ENCODE results near the gene SEC22A. TPM values are rescaled to one million over a fixed set of nuclear protein-coding genes. Genes with fewer than 3 reads are reported as not detected.

SEC22A gene
- total RNA-seq, 1 experiment from 2014 or later = 16.2 TPM

DNA sequence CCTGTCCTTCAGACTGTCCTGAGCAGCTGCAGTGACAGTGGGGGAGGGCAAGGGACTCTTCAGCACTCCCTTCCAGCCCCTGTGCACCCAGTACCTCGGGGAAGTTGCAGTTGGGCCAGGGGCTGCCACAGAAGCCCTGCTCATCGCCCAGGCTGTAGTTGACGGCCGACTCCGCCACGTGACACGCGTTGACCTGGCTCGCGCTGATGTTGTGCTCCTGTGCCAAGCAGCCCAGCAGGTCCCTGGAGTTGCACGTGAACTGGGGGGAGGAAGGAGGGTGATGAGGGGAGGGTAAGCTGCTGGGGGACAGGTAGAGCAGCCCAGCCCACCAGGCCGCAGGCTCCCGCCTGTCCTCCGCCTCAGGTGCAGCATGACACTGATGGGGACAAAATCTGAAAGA, 101.2 kb downstream of the SEC22A start:
- DNase-seq (ENCODE audit: unreplicated experiment) = no peak
- Mint-ChIP-seq H3K4me1 (ENCODE audit: insufficient read depth, unreplicated experiment) (peaks cover 6% of the 10 kb centered on the region), H3K27ac (ENCODE audit: low read depth, unreplicated experiment) (no peak overlapping the region), H3K9me3 (ENCODE audit: unreplicated experiment) (peaks cover 7% of the 10 kb centered on the region), H3K36me3 (ENCODE audit: insufficient read depth, unreplicated experiment) (no peaks in the 10 kb centered on the region), H3K27me3 (ENCODE audit: insufficient read depth, unreplicated experiment) (peaks cover 34% of the 10 kb centered on the region), H3K4me3 (ENCODE audit: unreplicated experiment) (no peak overlapping the region)
- intact Hi-C loops (cut with micrococcal nuclease) = no loop called here
- CTCF ChIA-PET = interaction anchor here (0.7 to 1.7 kb wide), 4 partner anchors 25 to 174 kb away, joined by 3 to 9 read pairs (median 3); no protein-coding TSS in a partner anchor
- no TSS peak for BruUV-seq (replicated peaks)
- POLR2A ChIA-PET = interaction anchor here (0.6 kb wide), 1 partner anchor 1127 kb away, joined by 3 read pairs; no protein-coding TSS in a partner anchor
- TF ChIP-seq CTCF (IDR thresholded peaks at IDR 0.05; ENCODE audit: unreplicated experiment) = no peak

DNA sequence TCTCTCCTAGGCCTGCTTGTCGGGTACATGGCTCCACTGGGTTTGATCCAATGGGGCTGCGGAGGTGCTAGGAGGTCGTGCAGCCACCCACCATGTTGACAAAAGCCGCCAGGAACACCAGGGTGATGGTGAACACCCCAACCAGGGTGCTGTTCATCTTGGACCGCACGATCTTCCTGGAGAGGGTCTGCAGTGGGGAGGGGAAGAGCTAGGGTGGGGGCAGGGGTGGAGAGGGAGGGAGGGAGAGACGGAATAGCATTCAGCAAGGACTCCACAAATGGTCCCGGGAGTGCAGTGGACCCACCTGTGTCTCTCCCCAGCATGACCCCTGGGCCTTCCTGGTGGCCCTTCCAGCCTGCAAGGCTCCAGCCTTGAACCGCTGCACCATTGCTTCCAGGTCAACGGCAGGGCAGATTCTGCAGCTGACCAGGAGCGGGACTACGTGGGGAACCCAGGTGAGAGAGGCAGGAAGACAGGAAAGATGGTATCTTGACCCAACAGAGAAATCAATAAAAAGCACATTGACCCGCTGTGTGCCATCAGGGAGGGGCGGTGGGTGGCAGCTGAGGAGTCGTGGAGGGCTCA, 102.3 kb downstream of the SEC22A start:
- intact Hi-C loops (cut with micrococcal nuclease) = no loop called here
- DNase-seq (ENCODE audit: unreplicated experiment) = no peak
- ChIA-PET POLR2A (no interaction called here), CTCF (interaction anchor here (0.6 to 1.0 kb wide), 3 partner anchors 11 to 1757 kb away, joined by 3 to 6 read pairs (median 3); no protein-coding TSS in a partner anchor)
- TF ChIP-seq CTCF (IDR thresholded peaks at IDR 0.05; ENCODE audit: unreplicated experiment) = no peak
- H3K4me1 Mint-ChIP-seq (ENCODE audit: insufficient read depth, unreplicated experiment) = peaks cover 3% of the 10 kb centered on the region
- H3K27me3 Mint-ChIP-seq (ENCODE audit: insufficient read depth, unreplicated experiment) = peaks cover 34% of the 10 kb centered on the region
- BruUV-seq (replicated peaks) = no TSS peak
- H3K4me3 Mint-ChIP-seq (ENCODE audit: unreplicated experiment) = no peak overlapping the region
- no peaks in the 10 kb centered on the region for H3K36me3 Mint-ChIP-seq (ENCODE audit: insufficient read depth, unreplicated experiment)
- H3K9me3 Mint-ChIP-seq (ENCODE audit: unreplicated experiment) = peaks cover 7% of the 10 kb centered on the region
- no peak overlapping the region for H3K27ac Mint-ChIP-seq (ENCODE audit: low read depth, unreplicated experiment)

- H3K4me1 Mint-ChIP-seq (ENCODE audit: insufficient read depth, unreplicated experiment) = no peaks in the 10 kb centered on the region
- H3K4me3 Mint-ChIP-seq (ENCODE audit: unreplicated experiment) = no peak overlapping the region
- ChIA-PET CTCF (interaction anchor here (1.0 to 1.1 kb wide), 2 partner anchors 8 to 9 kb away, joined by 3 read pairs; no protein-coding TSS in a partner anchor), POLR2A (no interaction called here)
- H3K27ac Mint-ChIP-seq (ENCODE audit: low read depth, unreplicated experiment) = no peak overlapping the region
- intact Hi-C loops (cut with micrococcal nuclease) = no loop called here
- no peak for TF ChIP-seq CTCF (IDR thresholded peaks at IDR 0.05; ENCODE audit: unreplicated experiment)
- H3K36me3 Mint-ChIP-seq (ENCODE audit: insufficient read depth, unreplicated experiment) = no peaks in the 10 kb centered on the region
- no peak for DNase-seq (ENCODE audit: unreplicated experiment)
- peaks cover 7% of the 10 kb centered on the region for H3K9me3 Mint-ChIP-seq (ENCODE audit: unreplicated experiment)
- BruUV-seq (replicated peaks) = no TSS peak
- peaks cover 45% of the 10 kb centered on the region for H3K27me3 Mint-ChIP-seq (ENCODE audit: insufficient read depth, unreplicated experiment)
These were observed 103.4 kb downstream of the SEC22A start for GRCh38 chr3:123305192-123305591.

DNA sequence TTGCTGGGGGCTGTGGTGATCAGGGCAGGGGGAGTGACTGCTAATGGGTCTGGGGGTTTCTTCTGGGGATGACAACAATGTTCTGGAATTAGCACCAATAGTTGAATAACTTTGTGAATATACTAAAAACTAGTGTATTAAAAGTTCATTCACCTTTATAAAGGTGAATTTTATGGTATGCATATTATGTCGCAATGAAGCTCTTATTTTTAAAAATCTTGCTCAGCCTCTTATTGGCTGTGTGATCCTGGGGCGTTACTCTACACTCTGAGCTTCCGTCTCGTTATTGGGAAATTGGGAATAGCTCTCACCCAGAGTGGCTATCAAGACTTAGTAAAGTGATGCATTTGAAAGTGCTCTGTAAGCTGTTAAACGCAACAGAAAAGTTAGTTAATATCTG, 105.3 kb downstream of the SEC22A start:
- ChIA-PET CTCF (interaction anchor here (0.5 to 0.8 kb wide), 2 partner anchors 12 to 574 kb away, joined by 3 to 4 read pairs; no protein-coding TSS in a partner anchor), POLR2A (no interaction called here)
- H3K36me3 Mint-ChIP-seq (ENCODE audit: insufficient read depth, unreplicated experiment) = no peaks in the 10 kb centered on the region
- intact Hi-C loops (cut with micrococcal nuclease) = no loop called here
- no peaks in the 10 kb centered on the region for H3K4me1 Mint-ChIP-seq (ENCODE audit: insufficient read depth, unreplicated experiment)
- no peak for TF ChIP-seq CTCF (IDR thresholded peaks at IDR 0.05; ENCODE audit: unreplicated experiment)
- peaks cover 64% of the 10 kb centered on the region for H3K27me3 Mint-ChIP-seq (ENCODE audit: insufficient read depth, unreplicated experiment)
- peaks cover 7% of the 10 kb centered on the region for H3K9me3 Mint-ChIP-seq (ENCODE audit: unreplicated experiment)
- H3K4me3 Mint-ChIP-seq (ENCODE audit: unreplicated experiment) = no peak overlapping the region
- DNase-seq (ENCODE audit: unreplicated experiment) = no peak
- H3K27ac Mint-ChIP-seq (ENCODE audit: low read depth, unreplicated experiment) = no peak overlapping the region
- no TSS peak for BruUV-seq (replicated peaks)
